Measurements from ENCODE around the gene PKD2. TPM values are rescaled to one million over a fixed set of nuclear protein-coding genes. Genes with fewer than 3 reads are reported as not detected.
"Not testable (repeated sequence)": the region's sequence is repeated elsewhere in the genome, so short reads cannot be mapped to it uniquely, and the experiment has no call there.

PKD2 gene
- total RNA-seq, 1 donor from 2014 or later, result 12.4 TPM

GRCh38 chr4:87989765-87990164 is 17.7 kb upstream of the PKD2 start:
- H3K27me3 ChIP-seq (ENCODE audit: control insufficient read depth, insufficient read depth, low read length), result no peaks in the 10 kb centered on the region
- no peak for TF ChIP-seq CTCF (IDR thresholded peaks at IDR 0.05; ENCODE audit: insufficient read depth, low read length, severe bottlenecking)
- no peaks in the 10 kb centered on the region for H3K36me3 ChIP-seq (ENCODE audit: control insufficient read depth, insufficient read depth, low read length)
- DNase-seq (ENCODE audit: low read depth), result no peak
- H3K4me3 ChIP-seq (ENCODE audit: low read depth, low read length), result no peak overlapping the region
- FAIRE-seq, result no peak

GRCh38 chr4:87995435-87995834 is 12.0 kb upstream of the PKD2 start:
- Histone ChIP-seq H3K36me3 (ENCODE audit: control insufficient read depth, insufficient read depth, low read length) (no peaks in the 10 kb centered on the region), H3K4me3 (ENCODE audit: low read depth, low read length) (no peak overlapping the region), H3K27me3 (ENCODE audit: control insufficient read depth, insufficient read depth, low read length) (no peaks in the 10 kb centered on the region)
- no peak for DNase-seq (ENCODE audit: low read depth)
- no peak for TF ChIP-seq CTCF (IDR thresholded peaks at IDR 0.05; ENCODE audit: insufficient read depth, low read length, severe bottlenecking)
- FAIRE-seq, result no peak

GRCh38 chr4:87999191-87999691 is 8.2 kb upstream of the PKD2 start:
- not testable (repeated sequence) for H3K4me3 ChIP-seq (ENCODE audit: low read depth, low read length); FAIRE-seq; DNase-seq (ENCODE audit: low read depth); H3K36me3 ChIP-seq (ENCODE audit: control insufficient read depth, insufficient read depth, low read length); H3K27me3 ChIP-seq (ENCODE audit: control insufficient read depth, insufficient read depth, low read length)
- TF ChIP-seq CTCF (IDR thresholded peaks at IDR 0.05; ENCODE audit: insufficient read depth, low read length, severe bottlenecking), result peak; percentile 4

GRCh38 chr4:88001871-88002270 is 5.6 kb upstream of the PKD2 start:
- H3K4me3 ChIP-seq (ENCODE audit: low read depth, low read length), result no peak overlapping the region
- TF ChIP-seq CTCF (IDR thresholded peaks at IDR 0.05; ENCODE audit: insufficient read depth, low read length, severe bottlenecking), result no peak
- H3K27me3 ChIP-seq (ENCODE audit: control insufficient read depth, insufficient read depth, low read length), result no peaks in the 10 kb centered on the region
- FAIRE-seq, result no peak
- DNase-seq (ENCODE audit: low read depth), result no peak
- H3K36me3 ChIP-seq (ENCODE audit: control insufficient read depth, insufficient read depth, low read length), result no peaks in the 10 kb centered on the region

GRCh38 chr4:88002786-88003185 is 4.6 kb upstream of the PKD2 start:
- FAIRE-seq, result peak; percentile 23
- Histone ChIP-seq H3K36me3 (ENCODE audit: control insufficient read depth, insufficient read depth, low read length) (no peaks in the 10 kb centered on the region), H3K4me3 (ENCODE audit: low read depth, low read length) (no peak overlapping the region), H3K27me3 (ENCODE audit: control insufficient read depth, insufficient read depth, low read length) (no peaks in the 10 kb centered on the region)
- peak; percentile 40 for DNase-seq (ENCODE audit: low read depth)
- no peak for TF ChIP-seq CTCF (IDR thresholded peaks at IDR 0.05; ENCODE audit: insufficient read depth, low read length, severe bottlenecking)

GRCh38 chr4:88003261-88003660 is 4.2 kb upstream of the PKD2 start:
- no peak for TF ChIP-seq CTCF (IDR thresholded peaks at IDR 0.05; ENCODE audit: insufficient read depth, low read length, severe bottlenecking)
- DNase-seq (ENCODE audit: low read depth), result peak; percentile 54
- Histone ChIP-seq H3K27me3 (ENCODE audit: control insufficient read depth, insufficient read depth, low read length) (no peaks in the 10 kb centered on the region), H3K36me3 (ENCODE audit: control insufficient read depth, insufficient read depth, low read length) (no peaks in the 10 kb centered on the region), H3K4me3 (ENCODE audit: low read depth, low read length) (no peak overlapping the region)
- FAIRE-seq, result no peak

All from bronchial epithelial cell (primary cell).